ENCODE measurements around the gene CLSTN3. TPM values are rescaled to one million over a fixed set of nuclear protein-coding genes. Genes with fewer than 3 reads are reported as not detected.

The CLSTN3 gene
- total and polyA plus RNA-seq, 2 experiments from 2014 or later: 5.0 to 46.9 TPM

- H3K27ac ChIP-seq (ENCODE audit: low read depth): no peak overlapping the region
- Mint-ChIP-seq H3K27ac (no peak overlapping the region), H3K27me3 (ENCODE audit: insufficient read depth, low read depth, poor library complexity) (no peaks in the 10 kb centered on the region), H3K36me3 (ENCODE audit: low read depth) (peaks cover 78% of the 10 kb centered on the region), H3K4me3 (no peak overlapping the region), H3K9me3 (peaks cover 23% of the 10 kb centered on the region), H3K4me1 (peaks cover 3% of the 10 kb centered on the region; the same call in 1 of the 3 replicates)
- no peak overlapping the region for H3K4me3 ChIP-seq
- peaks cover 30% of the 10 kb centered on the region for H3K36me3 ChIP-seq (ENCODE audit: insufficient read depth)
- no peaks in the 10 kb centered on the region for H3K27me3 ChIP-seq (ENCODE audit: insufficient read depth)
- H2AFZ ChIP-seq: no peak overlapping the region
- ATAC-seq: no peak
- H3F3A ChIP-seq (replicated peaks; ENCODE audit: low read depth): no peaks in the 10 kb centered on the region
- no peak overlapping the region for H3K4me2 ChIP-seq
- H3K79me2 ChIP-seq (replicated peaks; ENCODE audit: insufficient read depth): peaks cover 11% of the 10 kb centered on the region
- H4K20me1 ChIP-seq (replicated peaks; ENCODE audit: insufficient read depth): peaks cover 10% of the 10 kb centered on the region; the same call in 1 of the 2 replicates
- no peaks in the 10 kb centered on the region for H3K9me2 ChIP-seq (ENCODE audit: insufficient read depth)
- no peaks in the 10 kb centered on the region for H3K4me1 ChIP-seq (ENCODE audit: insufficient read depth)
- DNase-seq (ENCODE audit: low spot score): no peak
- no peak for TF ChIP-seq JUNB (IDR thresholded peaks at IDR 0.05; ENCODE audit: unreplicated experiment)
- no peak for TF ChIP-seq ZNF331 (CRISPR knock-in tag; IDR thresholded peaks at IDR 0.05; ENCODE audit: low read depth)
- no peak for TF ChIP-seq ETS1 (IDR thresholded peaks at IDR 0.05)
- no peak for TF ChIP-seq EZH2phosphoT487 (IDR thresholded peaks at IDR 0.05; ENCODE audit: unreplicated experiment)
- TF ChIP-seq STAT1 (IDR thresholded peaks at IDR 0.05; ENCODE audit: unreplicated experiment): no peak
- TF ChIP-seq POLR2AphosphoS5 (IDR thresholded peaks at IDR 0.05; ENCODE audit: low read depth): no peak
- no peak for TF ChIP-seq NANOG (IDR thresholded peaks at IDR 0.05; ENCODE audit: borderline replicate concordance)
- TF ChIP-seq, protein P1, sequence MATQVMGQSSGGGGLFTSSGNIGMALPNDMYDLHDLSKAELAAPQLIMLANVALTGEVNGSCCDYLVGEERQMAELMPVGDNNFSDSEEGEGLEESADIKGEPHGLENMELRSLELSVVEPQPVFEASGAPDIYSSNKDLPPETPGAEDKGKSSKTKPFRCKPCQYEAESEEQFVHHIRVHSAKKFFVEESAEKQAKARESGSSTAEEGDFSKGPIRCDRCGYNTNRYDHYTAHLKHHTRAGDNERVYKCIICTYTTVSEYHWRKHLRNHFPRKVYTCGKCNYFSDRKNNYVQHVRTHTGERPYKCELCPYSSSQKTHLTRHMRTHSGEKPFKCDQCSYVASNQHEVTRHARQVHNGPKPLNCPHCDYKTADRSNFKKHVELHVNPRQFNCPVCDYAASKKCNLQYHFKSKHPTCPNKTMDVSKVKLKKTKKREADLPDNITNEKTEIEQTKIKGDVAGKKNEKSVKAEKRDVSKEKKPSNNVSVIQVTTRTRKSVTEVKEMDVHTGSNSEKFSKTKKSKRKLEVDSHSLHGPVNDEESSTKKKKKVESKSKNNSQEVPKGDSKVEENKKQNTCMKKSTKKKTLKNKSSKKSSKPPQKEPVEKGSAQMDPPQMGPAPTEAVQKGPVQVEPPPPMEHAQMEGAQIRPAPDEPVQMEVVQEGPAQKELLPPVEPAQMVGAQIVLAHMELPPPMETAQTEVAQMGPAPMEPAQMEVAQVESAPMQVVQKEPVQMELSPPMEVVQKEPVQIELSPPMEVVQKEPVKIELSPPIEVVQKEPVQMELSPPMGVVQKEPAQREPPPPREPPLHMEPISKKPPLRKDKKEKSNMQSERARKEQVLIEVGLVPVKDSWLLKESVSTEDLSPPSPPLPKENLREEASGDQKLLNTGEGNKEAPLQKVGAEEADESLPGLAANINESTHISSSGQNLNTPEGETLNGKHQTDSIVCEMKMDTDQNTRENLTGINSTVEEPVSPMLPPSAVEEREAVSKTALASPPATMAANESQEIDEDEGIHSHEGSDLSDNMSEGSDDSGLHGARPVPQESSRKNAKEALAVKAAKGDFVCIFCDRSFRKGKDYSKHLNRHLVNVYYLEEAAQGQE (IDR thresholded peaks at IDR 0.05; ENCODE audit: unreplicated experiment): no peak
- TF ChIP-seq CREB1 (CRISPR knock-in tag; IDR thresholded peaks at IDR 0.05; ENCODE audit: low read depth): no peak
Observed at GRCh38 chr12:7197841-7198240, 67.7 kb downstream of the CLSTN3 start.

GRCh38 chr12:7203109-7203508 lies 72.9 kb downstream of the CLSTN3 start:
- Histone ChIP-seq H3K4me1 (ENCODE audit: insufficient read depth) (no peaks in the 10 kb centered on the region), H3K27ac (ENCODE audit: low read depth) (no peak overlapping the region), H3K9me2 (ENCODE audit: insufficient read depth) (no peaks in the 10 kb centered on the region), H2AFZ (no peak overlapping the region), H3K4me3 (no peak overlapping the region), H3K4me2 (no peak overlapping the region), H4K20me1 (replicated peaks; ENCODE audit: insufficient read depth) (no peaks in the 10 kb centered on the region), H3K79me2 (replicated peaks; ENCODE audit: insufficient read depth) (no peaks in the 10 kb centered on the region), H3K36me3 (ENCODE audit: insufficient read depth) (peaks cover 32% of the 10 kb centered on the region), H3F3A (replicated peaks; ENCODE audit: low read depth) (no peaks in the 10 kb centered on the region), H3K27me3 (ENCODE audit: insufficient read depth) (no peaks in the 10 kb centered on the region)
- Mint-ChIP-seq H3K27me3 (ENCODE audit: insufficient read depth, low read depth, poor library complexity) (no peaks in the 10 kb centered on the region), H3K9me3 (peaks cover 17% of the 10 kb centered on the region), H3K4me1 (peaks cover 3% of the 10 kb centered on the region; the same call in 1 of the 3 replicates), H3K4me3 (no peak overlapping the region), H3K27ac (no peak overlapping the region), H3K36me3 (ENCODE audit: low read depth) (peaks cover 87% of the 10 kb centered on the region)
- no peak for DNase-seq (ENCODE audit: low spot score)
- no peak for ATAC-seq
- no peak for TF ChIP-seq NANOG (IDR thresholded peaks at IDR 0.05; ENCODE audit: borderline replicate concordance)
- no peak for TF ChIP-seq CTCF (conservative IDR thresholded peaks at IDR 0.05; ENCODE audit: low read depth in 2 of 2)
